HG03139 (cell line): ENCODE results near the gene CSN1S1.
"Not testable (repeated sequence)": the region's sequence is repeated elsewhere in the genome, so short reads cannot be mapped to it uniquely, and the experiment has no call there.

Experiments used
- ATAC-seq: cut with Tn5 transposase; IDR thresholded peaks from one replicate; pipeline ENCODE4 v1.9.1; 2021; ENCODE audit not compliant: unreplicated experiment

Gene CSN1S1

DNA sequence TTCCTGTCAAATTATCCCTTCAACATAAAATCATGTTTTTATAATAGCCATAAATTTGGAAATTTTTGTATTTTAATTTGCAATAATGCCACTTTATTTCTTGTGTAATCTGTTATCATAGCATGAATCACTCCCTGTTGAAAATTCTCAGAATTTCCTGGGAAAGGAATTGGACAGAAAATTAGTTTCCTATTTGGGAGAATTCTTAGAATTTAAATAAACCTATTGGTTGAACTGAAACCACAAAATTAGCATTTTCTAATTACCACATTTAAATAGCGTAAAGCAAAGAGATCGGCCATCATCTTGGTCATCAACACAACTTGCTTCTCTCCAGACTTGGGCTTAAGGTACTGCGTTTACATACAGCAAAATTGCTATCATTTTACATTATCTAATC, at the start of gene CSN1S1:
CSN1S1 (plus strand) TSS at position 301 of the 400 bp plus-strand sequence. CDS start 1,488 bp downstream, outside the sequence.
- ATAC-seq, result no peak

- peak; percentile 65 for ATAC-seq
Observed at GRCh38 chr4:69881173-69881773, 49.6 kb upstream of the CSN1S1 start.

GRCh38 chr4:69882150-69882549, 48.7 kb upstream of the CSN1S1 start:
- ATAC-seq, result no peak

DNA sequence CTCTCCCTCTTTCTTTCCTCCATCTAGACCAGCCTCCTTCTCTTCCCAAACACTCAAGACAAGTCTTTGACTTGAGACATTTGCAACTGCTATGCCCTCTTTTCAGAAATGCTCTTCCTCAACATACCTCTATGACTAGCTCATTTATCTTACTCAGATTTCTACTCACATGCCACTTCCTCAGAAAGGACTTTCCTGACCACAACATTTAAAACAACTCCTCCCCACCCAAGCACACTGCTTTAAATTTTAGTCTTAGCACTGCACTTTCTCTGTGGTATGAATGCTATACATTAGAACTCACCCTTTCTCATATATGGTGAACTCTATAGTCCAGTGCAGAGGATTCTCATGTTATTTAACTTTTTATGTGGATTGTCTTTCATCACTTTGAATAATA, 42.5 kb upstream of the CSN1S1 start:
- ATAC-seq, result no peak

DNA sequence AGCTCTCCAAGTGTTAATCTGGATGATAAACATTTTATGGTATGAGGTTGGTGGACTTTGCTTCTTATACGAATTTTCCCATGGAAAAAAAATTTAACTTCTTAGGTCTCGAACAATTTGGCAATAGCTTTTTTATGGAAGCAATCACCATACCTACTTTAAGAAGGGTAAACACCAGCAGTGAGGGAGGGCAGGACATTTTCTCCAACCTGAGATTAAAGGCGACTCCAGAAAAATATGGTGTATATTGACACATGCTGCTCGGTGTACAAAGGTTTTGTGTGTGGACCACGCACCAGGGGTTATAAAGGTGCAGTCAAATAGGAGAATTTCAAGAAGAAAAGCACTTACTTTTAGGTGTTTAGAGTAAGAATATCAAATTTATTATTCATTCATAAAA, 36.7 kb upstream of the CSN1S1 start:
- ATAC-seq, result no peak

DNA sequence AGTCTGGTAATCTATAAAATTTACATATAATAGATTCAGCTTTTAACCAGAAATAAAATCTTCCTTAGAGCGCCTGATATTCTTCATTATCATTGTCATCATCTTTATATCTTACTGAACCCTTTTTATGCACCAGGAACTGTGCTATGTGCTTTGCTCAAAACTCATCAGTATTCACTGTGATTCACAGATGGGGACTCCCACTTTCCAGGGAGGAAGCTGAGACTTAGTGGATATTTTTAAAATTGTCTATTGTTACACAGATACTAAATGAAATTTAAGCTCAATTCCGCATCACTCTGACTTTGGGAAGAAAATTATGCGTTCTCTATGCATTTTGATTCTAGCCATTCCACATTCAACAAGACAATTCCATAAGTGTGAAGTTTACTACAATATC, 36.1 kb upstream of the CSN1S1 start:
- no peak for ATAC-seq

- no peak for ATAC-seq
Observed at GRCh38 chr4:69896530-69897116, 34.2 kb upstream of the CSN1S1 start.

- no peak for ATAC-seq
Observed at GRCh38 chr4:69907151-69907550, 23.7 kb upstream of the CSN1S1 start.

GRCh38 chr4:69909195-69909594, 21.7 kb upstream of the CSN1S1 start:
- no peak for ATAC-seq

- ATAC-seq, result no peak
Observed at GRCh38 chr4:69910016-69910782, 20.7 kb upstream of the CSN1S1 start.

- ATAC-seq, result no peak
Observed at GRCh38 chr4:69920874-69921273, 10.0 kb upstream of the CSN1S1 start.

GRCh38 chr4:69923782-69924410, 7.0 kb upstream of the CSN1S1 start:
- not testable (repeated sequence) for ATAC-seq

DNA sequence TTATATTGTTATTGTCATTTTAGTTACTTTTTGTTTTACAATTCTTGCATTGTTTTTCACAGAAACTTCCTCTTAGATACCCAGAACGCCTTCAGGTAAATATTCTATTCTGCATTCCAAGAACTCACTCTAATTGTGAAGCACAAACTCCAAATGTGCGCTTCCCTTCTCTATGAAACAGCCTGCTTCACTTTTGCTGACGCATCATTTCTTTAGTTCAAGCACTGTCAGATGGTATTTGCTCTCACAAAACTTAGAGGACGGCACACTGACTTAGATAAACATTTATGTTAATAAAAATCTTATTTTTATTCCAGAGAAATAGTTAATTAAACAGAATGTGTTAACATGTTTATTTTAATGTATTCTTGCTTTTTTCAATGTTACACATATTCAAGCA, 3.3 kb downstream of the CSN1S1 start:
- no peak for ATAC-seq

- no peak for ATAC-seq
Observed at GRCh38 chr4:69936566-69936965, 5.7 kb downstream of the CSN1S1 start.

DNA sequence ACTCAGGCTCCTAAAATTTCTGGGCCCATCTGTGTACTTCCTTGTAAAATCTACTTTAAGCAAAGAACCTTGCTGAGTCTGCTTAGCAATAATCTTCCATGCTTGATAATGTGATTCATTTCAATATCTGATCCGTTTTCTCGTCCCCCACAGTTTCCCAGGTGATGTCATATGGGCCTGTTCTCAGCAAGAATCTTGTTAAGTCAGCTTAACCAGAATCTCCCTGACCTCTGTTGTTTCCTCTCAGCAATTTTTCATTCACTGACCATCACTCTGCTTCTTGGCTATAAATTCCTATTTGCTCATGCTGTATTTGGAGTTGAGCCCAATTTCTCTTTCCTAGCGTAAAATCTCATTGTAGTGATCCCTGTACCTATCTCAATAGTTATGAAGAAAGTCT, 20.7 kb downstream of the CSN1S1 start:
- no peak for ATAC-seq

GRCh38 chr4:69957209-69957608, 26.3 kb downstream of the CSN1S1 start:
- ATAC-seq, result no peak

GRCh38 chr4:69965628-69966027, 34.8 kb downstream of the CSN1S1 start, which contains the start of gene CSN2:
Gene CSN2 (minus strand): TSS chr4:69965728. CDS start chr4:69960995, 4,733 bp downstream.
- no peak for ATAC-seq

- no peak for ATAC-seq
Observed at GRCh38 chr4:69970071-69970470, 39.2 kb downstream of the CSN1S1 start.

GRCh38 chr4:69974631-69975030, 43.8 kb downstream of the CSN1S1 start:
- no peak for ATAC-seq

- ATAC-seq, result no peak
Observed at GRCh38 chr4:69977582-69977981, 46.7 kb downstream of the CSN1S1 start.

DNA sequence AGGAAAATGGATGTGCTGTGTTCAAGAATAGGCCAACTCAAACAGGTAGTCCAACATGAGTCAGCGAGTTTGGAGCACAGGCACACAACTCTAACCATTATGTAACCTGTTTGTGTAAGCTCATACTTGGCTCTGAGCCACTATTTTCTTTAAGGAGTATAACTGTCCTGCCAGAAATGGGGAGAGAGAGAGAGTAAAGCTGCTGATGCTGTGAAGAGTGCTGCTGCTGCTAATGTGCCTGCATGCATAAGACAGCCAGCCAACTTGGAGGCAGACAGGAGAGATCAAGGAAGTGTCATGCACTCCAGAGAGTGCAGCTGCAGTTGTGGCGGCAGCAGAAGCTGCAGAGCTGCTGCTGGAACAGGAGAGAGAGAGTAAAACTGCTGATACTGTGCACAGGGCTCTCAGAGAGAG, 53.2 kb downstream of the CSN1S1 start:
- no peak for ATAC-seq

DNA sequence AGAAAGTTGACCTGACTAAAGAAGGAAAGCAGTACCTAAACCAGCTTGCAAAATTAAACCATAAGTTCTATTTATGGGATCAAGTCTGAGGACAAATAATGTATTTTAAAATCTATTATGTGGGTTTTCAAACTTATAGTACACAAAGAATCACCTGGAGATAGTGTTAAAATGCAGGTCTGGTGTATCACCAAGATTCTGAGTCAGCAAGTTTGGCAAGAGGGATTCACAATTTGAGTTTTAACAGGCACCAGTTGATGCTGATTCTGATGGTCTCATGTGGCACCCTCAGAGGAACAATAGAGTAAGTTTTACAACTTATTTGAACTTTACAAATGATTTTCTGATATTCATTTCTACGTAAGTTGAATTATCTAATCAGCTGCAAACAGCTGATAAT, 55.8 kb downstream of the CSN1S1 start:
- ATAC-seq, result no peak
